Muscle of leg (tissue), 11 donors: ENCODE data around the gene LPIN1. TPM values are rescaled to one million over a fixed set of nuclear protein-coding genes. Genes with fewer than 3 reads are reported as not detected.

Experiments
- DNase-seq: peaks from one replicate; pipeline ENCODE4 v3.0.0; 2013
- H3K27ac ChIP-seq: one replicate; pipeline ENCODE4 v1.5.1; 2013; ENCODE audit warnings: mild to moderate bottlenecking, low read length, control low read depth
- H3K27me3 ChIP-seq: one replicate; pipeline ENCODE4 v1.6.1; 2013; ENCODE audit warnings: low read length; ENCODE audit not compliant: control insufficient read depth, insufficient read depth
- H3K36me3 ChIP-seq: one replicate; pipeline ENCODE4 v1.6.1; 2013; ENCODE audit warnings: low read length; ENCODE audit not compliant: control insufficient read depth, insufficient read depth
- H3K4me1 ChIP-seq: one replicate; pipeline ENCODE4 v1.6.1; 2013; ENCODE audit warnings: low read length; ENCODE audit not compliant: control insufficient read depth, insufficient read depth
- H3K4me3 ChIP-seq: one replicate; pipeline ENCODE4 v1.5.1; 2013; ENCODE audit warnings: low read length, control low read depth
- H3K9me3 ChIP-seq: replicated peaks from 2 replicates; pipeline ENCODE4 v1.6.1; 2013; ENCODE audit warnings: low read depth, low read length; ENCODE audit not compliant: control insufficient read depth
- WGBS: methylation state at CpG from one replicate; pipeline ENCODE4 v1.1.5; 2013; ENCODE audit warnings: missing lambda C conversion rate; ENCODE audit not compliant: insufficient coverage; 5-methylcytosine and 5-hydroxymethylcytosine counted together
- polyA plus RNA-seq, 8 donors: library from polyadenylated mRNA; unstranded; fragments of 120-200 nt; gene quantifications; one replicate each; pipeline versions ENCODE4 v1.2.1 to v1.2.3, GENCODE V29; 2013; ENCODE audit warnings: inconsistent platforms in 1 of 8, low replicate concordance in 1 of 8; ENCODE audit not compliant: insufficient read length in 8 of 8, insufficient read depth in 1 of 8
- total RNA-seq: library from RNA; stranded (reverse); fragments of 120-200 nt; gene quantifications from one replicate; pipeline ENCODE4 v1.2.4, GENCODE V29; 2013

Gene LPIN1
- total and polyA plus RNA-seq, 9 donors, result 12.9 to 20.2 (median 16.0) TPM

- peaks cover 5% of the 10 kb centered on the region for H3K9me3 ChIP-seq
- H3K36me3 ChIP-seq, result peaks cover 11% of the 10 kb centered on the region
- H3K27me3 ChIP-seq, result peaks cover 3% of the 10 kb centered on the region
- 2% methylated on average over 8 of the region's 17 CpGs for WGBS
- H3K4me3 ChIP-seq, result peak overlapping the region; percentile 15
- peaks cover 22% of the 10 kb centered on the region for H3K4me1 ChIP-seq
- H3K27ac ChIP-seq, result peak overlapping the region; percentile 86
- peak; percentile 98 for DNase-seq
Observed at GRCh38 chr2:11829947-11830707, 83.7 kb downstream of the LPIN1 start.

DNA sequence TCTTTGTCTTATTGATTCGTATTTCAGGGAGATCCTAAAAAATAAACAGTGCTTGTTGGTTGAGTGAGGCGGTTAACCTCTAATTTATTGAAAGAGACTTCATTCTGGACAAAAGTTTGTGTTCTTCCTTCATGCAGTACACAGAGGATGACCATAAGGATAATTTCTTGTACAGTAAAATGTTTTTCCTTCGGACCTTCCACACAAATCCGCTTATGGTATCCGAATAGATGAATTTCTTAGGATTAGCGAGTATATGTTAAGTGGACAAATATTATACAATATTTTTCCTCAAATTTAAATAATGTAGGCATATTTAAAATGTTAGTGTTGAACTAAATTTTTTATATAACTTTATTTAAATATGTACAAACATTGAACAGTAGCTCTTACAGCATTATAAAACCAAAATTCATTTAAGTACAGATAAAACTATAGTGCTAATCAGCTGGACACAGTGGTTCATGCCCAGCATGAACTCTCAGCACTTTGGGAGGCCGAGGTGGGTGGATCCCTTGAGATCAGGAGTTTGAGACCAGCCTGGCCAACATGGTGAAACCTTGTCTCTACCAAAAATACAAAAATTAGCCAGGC lies 84.4 kb downstream of the LPIN1 start:
- peaks cover 6% of the 10 kb centered on the region for H3K36me3 ChIP-seq
- peak overlapping the region; percentile 86 for H3K27ac ChIP-seq
- H3K9me3 ChIP-seq, result peaks cover 5% of the 10 kb centered on the region
- 57% methylated on average over 1 of the region's 7 CpGs for WGBS
- H3K4me1 ChIP-seq, result peaks cover 21% of the 10 kb centered on the region
- DNase-seq, result no peak
- H3K27me3 ChIP-seq, result peaks cover 3% of the 10 kb centered on the region
- H3K4me3 ChIP-seq, result peak overlapping the region; percentile 15

GRCh38 chr2:11831415-11831814 lies 85.0 kb downstream of the LPIN1 start:
- DNase-seq, result no peak
- Histone ChIP-seq H3K4me1 (peaks cover 21% of the 10 kb centered on the region), H3K27ac (no peak overlapping the region), H3K27me3 (peaks cover 3% of the 10 kb centered on the region), H3K9me3 (peaks cover 5% of the 10 kb centered on the region), H3K4me3 (no peak overlapping the region), H3K36me3 (peaks cover 6% of the 10 kb centered on the region)
- WGBS, result 100% methylated on average over 3 of the region's 5 CpGs

DNA sequence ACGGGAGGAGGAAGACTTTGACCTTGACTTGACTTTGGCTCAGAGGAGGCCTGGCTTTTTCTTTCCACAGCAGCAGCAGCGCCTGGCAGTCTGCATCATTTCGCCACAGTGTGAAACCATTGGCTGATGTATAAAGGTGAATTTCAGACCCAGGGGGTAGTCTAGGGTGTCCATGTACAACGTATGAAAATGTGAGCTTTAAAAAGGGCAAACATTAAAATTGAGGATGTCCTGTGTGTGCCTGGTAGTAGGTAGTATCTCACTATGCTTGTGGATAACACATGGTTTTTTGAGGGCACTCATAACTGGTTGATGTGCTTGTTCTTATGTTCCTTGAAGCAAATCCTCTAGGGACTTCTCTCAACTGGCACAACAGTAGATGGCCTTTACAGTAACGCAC lies 86.1 kb downstream of the LPIN1 start:
- Histone ChIP-seq H3K27me3 (peaks cover 3% of the 10 kb centered on the region), H3K4me3 (no peak overlapping the region), H3K27ac (no peak overlapping the region), H3K4me1 (peaks cover 21% of the 10 kb centered on the region), H3K9me3 (peaks cover 5% of the 10 kb centered on the region), H3K36me3 (peaks cover 3% of the 10 kb centered on the region)
- no peak for DNase-seq
- 82% methylated on average over 4 of the region's 5 CpGs for WGBS

GRCh38 chr2:11833601-11834000 lies 87.2 kb downstream of the LPIN1 start:
- peaks cover 3% of the 10 kb centered on the region for H3K27me3 ChIP-seq
- H3K9me3 ChIP-seq, result peaks cover 5% of the 10 kb centered on the region
- whole genome bisulfite sequencing, result 100% methylated on average over 2 of the region's 6 CpGs
- no peaks in the 10 kb centered on the region for H3K36me3 ChIP-seq
- H3K27ac ChIP-seq, result no peak overlapping the region
- DNase-seq, result no peak
- peaks cover 21% of the 10 kb centered on the region for H3K4me1 ChIP-seq
- no peak overlapping the region for H3K4me3 ChIP-seq

DNA sequence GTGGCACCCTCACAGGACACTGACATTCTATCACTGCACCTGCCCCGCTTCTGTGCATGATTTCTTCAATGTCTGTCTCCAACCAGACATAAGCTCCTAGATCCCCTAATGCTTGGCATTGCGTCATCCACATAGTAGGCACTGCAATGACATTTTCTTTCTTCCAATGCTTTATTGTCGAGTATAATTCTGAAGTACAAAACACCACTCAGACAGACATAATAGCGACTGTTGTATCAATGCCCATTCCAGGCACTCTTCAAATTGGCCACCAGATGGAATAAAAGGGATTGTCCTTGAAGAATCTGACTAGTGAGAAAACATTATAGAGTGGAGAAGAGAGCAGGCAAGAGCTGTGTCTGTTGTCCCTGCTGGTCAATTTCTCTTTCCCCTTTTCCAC lies 89.0 kb downstream of the LPIN1 start:
- H3K9me3 ChIP-seq, result peaks cover 5% of the 10 kb centered on the region
- H3K36me3 ChIP-seq, result no peaks in the 10 kb centered on the region
- H3K4me3 ChIP-seq, result no peak overlapping the region
- H3K27me3 ChIP-seq, result peaks cover 5% of the 10 kb centered on the region
- WGBS, result 100% methylated on average over 2 of the region's 4 CpGs
- H3K27ac ChIP-seq, result no peak overlapping the region
- H3K4me1 ChIP-seq, result peaks cover 6% of the 10 kb centered on the region
- DNase-seq, result no peak

DNA sequence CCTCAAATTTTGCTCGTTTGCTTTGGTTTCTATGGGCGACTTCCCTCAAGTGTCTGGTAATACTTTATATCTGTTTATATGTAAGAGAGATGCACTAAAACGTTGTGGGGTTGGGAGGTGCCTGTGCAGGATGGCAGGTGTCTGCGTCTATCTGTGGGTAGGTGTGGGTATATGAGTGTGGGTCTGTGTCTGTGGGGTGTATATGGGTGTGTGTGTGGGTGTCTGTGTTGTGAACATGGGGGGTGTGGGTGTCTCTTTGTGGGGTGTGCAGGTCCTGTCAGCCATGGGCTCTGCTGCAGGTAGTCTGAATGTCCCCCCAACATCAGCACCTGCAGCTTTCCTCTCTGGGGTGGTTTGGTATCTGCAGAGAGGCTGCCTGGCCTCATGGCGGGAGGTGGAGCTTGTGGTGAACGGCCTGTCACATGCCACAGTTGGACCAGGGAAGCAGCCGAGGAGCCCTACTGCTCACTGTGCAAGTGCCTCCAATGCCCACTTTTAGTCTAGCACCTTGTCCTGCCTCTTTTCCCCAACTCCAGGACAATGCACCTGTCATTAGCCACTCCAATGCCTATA lies 90.3 kb downstream of the LPIN1 start:
- Histone ChIP-seq H3K4me1 (peaks cover 2% of the 10 kb centered on the region), H3K27me3 (peaks cover 4% of the 10 kb centered on the region), H3K4me3 (no peak overlapping the region), H3K27ac (no peak overlapping the region), H3K36me3 (no peaks in the 10 kb centered on the region), H3K9me3 (peaks cover 5% of the 10 kb centered on the region)
- 75% methylated on average over 2 of the region's 7 CpGs for WGBS
- DNase-seq, result no peak

DNA sequence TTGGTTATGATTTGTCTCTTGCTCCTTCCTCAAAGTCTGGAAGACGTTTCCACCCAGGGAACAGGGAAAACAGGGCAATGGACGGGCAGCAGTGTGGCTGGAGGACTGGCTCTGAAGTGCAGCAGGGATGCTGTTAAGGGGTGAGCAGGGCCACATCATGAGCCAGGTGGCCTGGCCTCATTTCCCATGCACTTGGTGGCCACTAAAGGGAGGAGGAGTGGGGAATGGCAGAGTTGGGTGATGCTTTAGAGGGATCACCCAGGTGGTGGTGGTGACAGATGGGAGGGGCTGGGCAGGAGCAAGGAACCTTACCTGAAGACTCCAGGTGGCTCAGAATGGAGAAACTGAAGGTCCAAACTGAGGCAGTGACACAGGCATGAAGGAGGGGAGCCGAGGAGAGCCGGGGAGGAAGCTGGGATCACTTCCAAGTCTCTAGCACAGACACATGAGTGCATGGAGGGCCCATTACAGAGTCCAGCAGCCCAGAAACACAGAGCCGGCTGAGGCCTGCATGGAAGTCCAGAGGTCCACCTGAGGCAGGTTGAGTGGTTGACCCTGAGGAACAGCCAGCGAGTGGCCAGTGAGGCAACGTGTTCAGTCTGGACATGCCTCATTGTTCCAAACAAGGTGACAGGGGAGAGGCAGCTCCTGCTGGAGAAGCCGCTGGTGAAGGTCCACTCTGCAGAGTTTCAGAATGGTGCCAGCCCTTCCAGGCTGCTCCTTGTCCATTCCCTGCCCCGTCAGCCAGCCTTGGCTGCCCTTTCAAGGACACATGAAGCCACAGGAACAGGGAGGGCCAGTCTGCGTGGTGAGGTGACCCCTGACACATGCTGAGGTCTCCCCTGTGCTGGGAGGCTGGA lies 91.7 kb downstream of the LPIN1 start:
- H3K4me3 ChIP-seq, result no peak overlapping the region
- 82% methylated on average over 9 of the region's 10 CpGs for WGBS
- peaks cover 2% of the 10 kb centered on the region for H3K27me3 ChIP-seq
- no peak for DNase-seq
- H3K4me1 ChIP-seq, result no peaks in the 10 kb centered on the region
- no peaks in the 10 kb centered on the region for H3K36me3 ChIP-seq
- peaks cover 5% of the 10 kb centered on the region for H3K9me3 ChIP-seq
- H3K27ac ChIP-seq, result no peak overlapping the region

GRCh38 chr2:11839916-11840315 lies 93.5 kb downstream of the LPIN1 start:
- DNase-seq, result no peak
- peaks cover 2% of the 10 kb centered on the region for H3K27me3 ChIP-seq
- no peak overlapping the region for H3K4me3 ChIP-seq
- WGBS, result 44% methylated on average over 4 of the region's 4 CpGs
- H3K9me3 ChIP-seq, result no peaks in the 10 kb centered on the region
- H3K36me3 ChIP-seq, result no peaks in the 10 kb centered on the region
- H3K4me1 ChIP-seq, result no peaks in the 10 kb centered on the region
- no peak overlapping the region for H3K27ac ChIP-seq

DNA sequence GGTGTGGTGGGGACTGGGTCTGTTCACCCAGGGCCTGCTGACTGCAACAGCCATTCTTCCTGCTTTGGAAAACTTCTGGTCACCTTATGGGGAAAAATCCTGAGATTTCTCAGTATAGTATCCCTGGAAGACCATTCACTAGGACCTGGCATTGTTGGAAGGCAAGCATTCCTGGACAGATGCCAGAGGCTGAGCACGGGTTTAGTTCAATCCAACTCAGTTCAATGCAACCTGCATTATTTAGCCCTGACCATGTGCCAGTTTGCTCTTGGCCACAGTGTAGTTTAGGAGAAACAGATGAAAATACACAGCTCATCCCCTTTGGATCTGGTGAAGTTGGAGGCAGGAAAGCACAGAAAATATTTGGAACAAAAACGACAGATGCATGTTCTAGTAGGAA lies 95.9 kb downstream of the LPIN1 start:
- no peaks in the 10 kb centered on the region for H3K4me1 ChIP-seq
- no peaks in the 10 kb centered on the region for H3K36me3 ChIP-seq
- no peak overlapping the region for H3K4me3 ChIP-seq
- no peaks in the 10 kb centered on the region for H3K9me3 ChIP-seq
- H3K27me3 ChIP-seq, result peaks cover 2% of the 10 kb centered on the region
- peak; percentile 58 for DNase-seq
- WGBS, result no CpG with 5 or more reads among the region's 2 CpGs
- H3K27ac ChIP-seq, result no peak overlapping the region
